SK-N-MC (cell line): ENCODE measurements around the gene XPR1.

ENCODE experiments used
- FOXP2 ChIP-seq: optimal IDR thresholded peaks from 2 replicates; pipeline ENCODE3; 2011; ENCODE audit warnings: mild to moderate bottlenecking, moderate library complexity; ENCODE audit not compliant: insufficient read depth; ENCODE audit errors: extremely low read length, control extremely low read depth
- POLR2AphosphoS5 ChIP-seq: IDR thresholded peaks from 2 replicates; pipeline ENCODE4 v1.6.1; 2012; ENCODE audit warnings: mild to moderate bottlenecking, low read depth, low read length, borderline replicate concordance

DNA sequence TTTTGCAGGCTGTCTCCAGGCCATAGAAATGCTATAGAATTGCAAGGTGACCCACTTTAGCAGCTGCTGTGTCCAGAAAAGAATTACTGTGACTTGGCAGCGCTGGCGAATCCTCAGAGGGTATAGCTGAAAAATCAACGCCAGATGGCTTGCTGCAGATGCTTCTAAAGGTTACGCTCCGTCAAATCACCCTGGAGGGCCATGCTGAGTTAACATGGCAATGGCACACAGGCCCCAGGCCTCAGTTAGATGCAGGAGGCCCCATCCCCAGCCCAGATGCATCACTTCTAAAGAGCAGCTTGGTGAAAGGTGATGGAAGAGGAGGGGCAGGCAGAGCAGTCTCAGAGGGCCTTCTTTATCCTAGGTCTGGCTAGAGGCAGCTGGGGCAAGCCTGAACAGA, 298.9 kb downstream of the XPR1 start:
- TF ChIP-seq FOXP2 (no peak), POLR2AphosphoS5 (no peak)
